HG03342 (cell line): Measurements from ENCODE around the gene ADORA2A.
"Not testable (repeated sequence)": the region's sequence is repeated elsewhere in the genome, so short reads cannot be mapped to it uniquely, and the experiment has no call there.

ENCODE experiments used
- ATAC-seq: cut with Tn5 transposase; IDR thresholded peaks from one replicate; pipeline ENCODE4 v1.9.1; 2021; ENCODE audit warnings: mild to moderate bottlenecking, moderate library complexity; ENCODE audit not compliant: unreplicated experiment

The ADORA2A gene

GRCh38 chr22:24482998-24483397 is 55.6 kb downstream of the ADORA2A start:
- no peak for ATAC-seq

GRCh38 chr22:24483976-24484545 is 56.7 kb downstream of the ADORA2A start:
- no peak for ATAC-seq

GRCh38 chr22:24485170-24485569 is 57.8 kb downstream of the ADORA2A start:
- ATAC-seq = no peak

- no peak for ATAC-seq
These were observed 58.2 kb downstream of the ADORA2A start for GRCh38 chr22:24485608-24486007.

- ATAC-seq = no peak
These were observed 59.1 kb downstream of the ADORA2A start for GRCh38 chr22:24486501-24486921.

GRCh38 chr22:24489011-24489410 is 61.6 kb downstream of the ADORA2A start:
- ATAC-seq = no peak

GRCh38 chr22:24489434-24489833 is 62.0 kb downstream of the ADORA2A start:
- not testable (repeated sequence) for ATAC-seq
